Measurements from ENCODE around the gene CGB2.

GRCh38 chr19:49064768-49065611 is 33.3 kb downstream of the CGB2 start, which contains the start of gene NTF4:
- TF ChIP-seq CTCF (conservative IDR thresholded peaks at IDR 0.05; ENCODE audit: low read depth, low read length) (no peak), POLR2A (IDR thresholded peaks at IDR 0.05; ENCODE audit: low read depth, low read length) (no peak)

All from IMR-90 (cell line).